IMR-90 (cell line): ENCODE results near the gene NUDCD2. TPM values are rescaled to one million over a fixed set of nuclear protein-coding genes. Genes with fewer than 3 reads are reported as not detected.

Source experiments
- ATAC-seq: fragments of 200-7000 bp; cut with Tn5 transposase; 2 replicates; pipeline ENCODE4 v1.9.1; 2020; ENCODE audit warnings: low read depth, mild to moderate bottlenecking, moderate library complexity
- BruUV-seq: library from RNA; stranded (reverse); fragments of 400-500 nt; replicated peaks from 2 replicates; lab custom pipeline; 2021; lab: Mats Ljungman, UMichigan
- CTCF ChIA-PET: fragments of 300-600 bp; formaldehyde crosslinking; extraction: SDS; loops from one replicate; lab custom pipeline; 2021; ENCODE audit warnings: antibody characterized with exemption; lab: Yijun Ruan, JAX
- POLR2A ChIA-PET: fragments of 300-600 bp; sonication (Branson Sonifier 250); formaldehyde crosslinking; loops from one replicate; lab custom pipeline; 2022; ENCODE audit warnings: antibody characterized with exemption; ENCODE audit not compliant: unreplicated experiment; lab: Charles Lee
- DNase-seq: peaks from one replicate; pipeline ENCODE4 v3.0.0; 2013
- H2AFZ ChIP-seq: replicated peaks from 2 replicates; pipeline ENCODE3; 2013; ENCODE audit warnings: low read length, mild to moderate bottlenecking; ENCODE audit not compliant: poor library complexity
- H2AK5ac ChIP-seq: 2 replicates; pipeline ENCODE4 v1.6.1; 2013; ENCODE audit warnings: low read depth, low read length, inconsistent platforms
- H2AK9ac ChIP-seq: replicated peaks from 2 replicates; pipeline ENCODE3; 2013; ENCODE audit warnings: mild to moderate bottlenecking, low read depth, low read length, moderate library complexity; ENCODE audit not compliant: poor library complexity
- H2BK120ac ChIP-seq: 2 replicates; pipeline ENCODE4 v1.6.1; 2013; ENCODE audit warnings: low read depth, low read length, inconsistent platforms
- H2BK15ac ChIP-seq: 3 replicates; pipeline ENCODE4 v1.6.1; 2013; ENCODE audit warnings: low read depth, low read length, inconsistent platforms
- H2BK20ac ChIP-seq: 2 replicates; pipeline ENCODE4 v1.6.1; 2013; ENCODE audit warnings: low read depth, mild to moderate bottlenecking, inconsistent platforms, low read length, moderate library complexity
- H2BK5ac ChIP-seq: 2 replicates; pipeline ENCODE4 v1.6.1; 2013; ENCODE audit warnings: mild to moderate bottlenecking, low read depth, low read length, inconsistent platforms; ENCODE audit not compliant: poor library complexity, severe bottlenecking
- H3K14ac ChIP-seq: replicated peaks from 2 replicates; pipeline ENCODE4 v1.6.1; 2013; ENCODE audit warnings: low read depth, low read length, inconsistent platforms
- H3K18ac ChIP-seq: 2 replicates; pipeline ENCODE4 v1.6.1; 2013; ENCODE audit warnings: low read depth, low read length, control low read depth
- H3K23ac ChIP-seq: 2 replicates; pipeline ENCODE4 v1.6.1; 2013; ENCODE audit warnings: low read depth, low read length, inconsistent platforms
- H3K27ac ChIP-seq: 2 replicates; pipeline ENCODE4 v1.5.1; 2013; ENCODE audit warnings: mild to moderate bottlenecking, control low read depth, low read length; ENCODE audit not compliant: insufficient read depth
- H3K27me3 ChIP-seq: 2 replicates; pipeline ENCODE4 v1.6.1; 2013; ENCODE audit warnings: low read length; ENCODE audit not compliant: control insufficient read depth, insufficient read depth
- H3K36me3 ChIP-seq: 2 replicates; pipeline ENCODE4 v1.6.1; 2013; ENCODE audit warnings: low read length, mixed read lengths; ENCODE audit not compliant: control insufficient read depth, insufficient read depth
- H3K4ac ChIP-seq: 2 replicates; pipeline ENCODE4 v1.6.1; 2013; ENCODE audit warnings: low read depth, low read length, inconsistent platforms
- H3K4me1 ChIP-seq: 2 replicates; pipeline ENCODE4 v1.6.1; 2013; ENCODE audit warnings: low read length, mixed read lengths; ENCODE audit not compliant: control insufficient read depth, insufficient read depth
- H3K4me2 ChIP-seq: 2 replicates; pipeline ENCODE4 v1.6.1; 2013; ENCODE audit warnings: low read depth, mild to moderate bottlenecking, control low read depth, low read length, moderate library complexity
- H3K4me3 ChIP-seq: 2 replicates; pipeline ENCODE4 v1.5.1; 2013; ENCODE audit warnings: low read depth, mild to moderate bottlenecking, control low read depth, low read length, moderate library complexity; ENCODE audit not compliant: insufficient read depth
- H3K56ac ChIP-seq: 2 replicates; pipeline ENCODE4 v1.6.1; 2013; ENCODE audit warnings: low read length, inconsistent platforms; ENCODE audit not compliant: insufficient read depth; ENCODE audit errors: extremely low read depth
- H3K79me1 ChIP-seq, 2 experiments: 2 replicates each; pipeline ENCODE4 v1.6.1; 2013; ENCODE audit warnings: low read length in 2 of 2, inconsistent platforms in 1 of 2, low read depth in 1 of 2
- H3K9ac ChIP-seq: 2 replicates; pipeline ENCODE4 v1.6.1; 2013; ENCODE audit warnings: low read depth, low read length, control low read depth
- H3K9me1 ChIP-seq: 2 replicates; pipeline ENCODE4 v1.6.1; 2013; ENCODE audit warnings: low read length, inconsistent platforms; ENCODE audit not compliant: insufficient read depth
- H3K9me3 ChIP-seq: 2 replicates; pipeline ENCODE4 v1.6.1; 2013; ENCODE audit warnings: low read length; ENCODE audit not compliant: control insufficient read depth, insufficient read depth
- H4K20me1 ChIP-seq: 2 replicates; pipeline ENCODE4 v1.6.1; 2013; ENCODE audit warnings: low read length, inconsistent platforms; ENCODE audit not compliant: insufficient read depth
- H4K5ac ChIP-seq: 2 replicates; pipeline ENCODE4 v1.6.1; 2013; ENCODE audit warnings: mild to moderate bottlenecking, low read depth, low read length, control low read depth
- H4K8ac ChIP-seq, 2 experiments: 2 replicates each; pipeline ENCODE4 v1.6.1; 2013; ENCODE audit warnings: low read depth in 2 of 2, low read length in 2 of 2, control low read depth in 1 of 2, inconsistent platforms in 1 of 2
- H4K91ac ChIP-seq: 2 replicates; pipeline ENCODE4 v1.6.1; 2013; ENCODE audit warnings: low read depth, low read length, inconsistent platforms; ENCODE audit not compliant: insufficient read depth
- BHLHE40 ChIP-seq: fragments of 150-350 bp; IDR thresholded peaks from 2 replicates; pipeline ENCODE4 v1.6.1; 2016; ENCODE audit warnings: mild to moderate bottlenecking, low read depth, low read length
- CEBPB ChIP-seq: IDR thresholded peaks from 2 replicates; pipeline ENCODE4 v1.6.1; 2012; ENCODE audit warnings: low read depth, low read length, improper control_type of control experiment
- CHD1 ChIP-seq: IDR thresholded peaks from 2 replicates; pipeline ENCODE4 v1.6.1; 2012; ENCODE audit warnings: low read depth, low read length, improper control_type of control experiment
- CTCF ChIP-seq: conservative IDR thresholded peaks from 2 replicates; pipeline ENCODE4 v1.5.1; 2012; ENCODE audit warnings: mild to moderate bottlenecking, low read depth, low read length, improper control_type of control experiment
- ELK1 ChIP-seq: fragments of 150-350 bp; IDR thresholded peaks from 2 replicates; pipeline ENCODE4 v1.6.1; 2016; ENCODE audit warnings: low read depth, mild to moderate bottlenecking, low read length, moderate library complexity, borderline replicate concordance
- FOS ChIP-seq: fragments of 150-350 bp; IDR thresholded peaks from 2 replicates; pipeline ENCODE4 v1.6.1; 2016; ENCODE audit warnings: low read depth, low read length
- MAFK ChIP-seq: IDR thresholded peaks from 2 replicates; pipeline ENCODE4 v1.6.1; 2012; ENCODE audit warnings: low read depth, low read length, improper control_type of control experiment
- MAZ ChIP-seq: IDR thresholded peaks from 2 replicates; pipeline ENCODE4 v1.6.1; 2012; ENCODE audit warnings: low read depth, mild to moderate bottlenecking, low read length, improper control_type of control experiment, moderate library complexity, borderline replicate concordance
- MXI1 ChIP-seq: IDR thresholded peaks from 2 replicates; pipeline ENCODE4 v1.6.1; 2012; ENCODE audit warnings: low read depth, mild to moderate bottlenecking, low read length, moderate library complexity, borderline replicate concordance
- NFE2L2 ChIP-seq: fragments of 150-350 bp; IDR thresholded peaks from 2 replicates; pipeline ENCODE4 v1.6.1; 2016; ENCODE audit warnings: low read depth, mild to moderate bottlenecking, low read length
- POLR2A ChIP-seq: IDR thresholded peaks from 2 replicates; pipeline ENCODE4 v1.6.1; 2012; ENCODE audit warnings: mild to moderate bottlenecking, low read depth, low read length
- RAD21 ChIP-seq: IDR thresholded peaks from 2 replicates; pipeline ENCODE4 v1.6.1; 2012; ENCODE audit warnings: low read length, improper control_type of control experiment
- RCOR1 ChIP-seq: IDR thresholded peaks from 2 replicates; pipeline ENCODE4 v1.6.1; 2012; ENCODE audit warnings: mild to moderate bottlenecking, low read length, improper control_type of control experiment; ENCODE audit not compliant: insufficient replicate concordance
- RFX5 ChIP-seq: IDR thresholded peaks from 2 replicates; pipeline ENCODE4 v1.8.0; 2012; ENCODE audit warnings: low read depth, mild to moderate bottlenecking, low read length, moderate library complexity
- SMC3 ChIP-seq: fragments of 150-350 bp; IDR thresholded peaks from 2 replicates; pipeline ENCODE4 v1.6.1; 2016; ENCODE audit warnings: low read depth, mild to moderate bottlenecking, antibody characterized with exemption, low read length, moderate library complexity
- USF2 ChIP-seq: fragments of 150-350 bp; IDR thresholded peaks from 2 replicates; pipeline ENCODE4 v1.6.1; 2017; ENCODE audit warnings: mild to moderate bottlenecking, antibody characterized with exemption, low read length, low read depth
- WGBS, 2 experiments: methylation state at CpG; one replicate each; pipeline versions ENCODE4 v1.1.5 to v1.1.7; 2013; ENCODE audit warnings: missing lambda C conversion rate in 2 of 2; ENCODE audit not compliant: insufficient read length in 1 of 2; ENCODE audit errors: extremely low coverage in 2 of 2; 5-methylcytosine and 5-hydroxymethylcytosine counted together
- dilution Hi-C: fragments of 300-500 bp; cut with HindIII; formaldehyde crosslinking; loops from one replicate; pipeline ENCODE4 v1.14.3; 2018; ENCODE audit warnings: low sequenced_read_pairs; ENCODE audit not compliant: unreplicated experiment
- in situ Hi-C: fragments of 300-500 bp; cut with MboI; formaldehyde crosslinking; loops from 3 replicates; pipeline ENCODE4 v1.14.3; 2019; ENCODE audit warnings: low sequenced_read_pairs, inconsistent platforms, mixed read lengths
- intact Hi-C: fragments of 100-400 bp; cut with micrococcal nuclease; formaldehyde crosslinking; loops from 2 replicates; pipeline ENCODE4 v1.10.0; 2022
- polyA plus RNA-seq, 3 experiments: library from polyadenylated mRNA; depleted of rRNA; stranded (reverse); fragments of >200 nt; gene quantifications; 2 replicates each; pipeline ENCODE4 v1.2.3, GENCODE V29; 2012; ENCODE audit warnings: low replicate concordance in 1 of 3
- total RNA-seq: library from RNA; depleted of rRNA; stranded (reverse); fragments of >200 nt; gene quantifications from 2 replicates; pipeline ENCODE4 v1.2.3, GENCODE V29; 2012

Gene NUDCD2
- total and polyA plus RNA-seq, 2 of the 4 experiments (the other 2 are of a cell fraction), result 3.0 to 3.5 TPM

GRCh38 chr5:163478982-163479271 lies 19.0 kb upstream of the NUDCD2 start:
- no peak overlapping the region for H3K4ac ChIP-seq
- H4K5ac ChIP-seq, result no peak overlapping the region
- no peak overlapping the region for H3K18ac ChIP-seq
- intact Hi-C loops (no loop called here), in situ Hi-C loops (no loop called here), dilution Hi-C loops (no loop called here)
- no CpG with 5 or more reads among the region's 1 CpG for WGBS, 2 experiments
- ChIA-PET POLR2A (no interaction called here), CTCF (no interaction called here)
- BruUV-seq, result no TSS peak
- H2AK5ac ChIP-seq, result no peak overlapping the region
- peaks cover 3% of the 10 kb centered on the region; the same call in 1 of the 2 replicates for H3K4me1 ChIP-seq
- no peak overlapping the region for H2BK20ac ChIP-seq
- H3K9ac ChIP-seq, result no peak overlapping the region
- no peak overlapping the region for H3K56ac ChIP-seq
- H3K27ac ChIP-seq, result no peak overlapping the region
- no peak overlapping the region for H3K4me2 ChIP-seq
- H2BK5ac ChIP-seq, result no peak overlapping the region
- 0 out of 2 replicates have a peak, but pooled peaks cover 3% of the 10 kb centered on the region for H3K9me1 ChIP-seq
- no peak for DNase-seq
- ATAC-seq, result no peak
- no peak overlapping the region for H3K23ac ChIP-seq
- H3K9me3 ChIP-seq, result no peaks in the 10 kb centered on the region
- H2BK120ac ChIP-seq, result no peak overlapping the region
- H4K8ac ChIP-seq, result no peak overlapping the region
- TF ChIP-seq NFE2L2 (no peak), RCOR1 (no peak), SMC3 (no peak), RAD21 (no peak), ELK1 (no peak), MXI1 (no peak), POLR2A (no peak), CEBPB (no peak), FOS (no peak), CHD1 (no peak), USF2 (no peak), MAFK (no peak), BHLHE40 (no peak), RFX5 (no peak), MAZ (no peak), CTCF (no peak)
- no peaks in the 10 kb centered on the region; the same call in 1 of the 2 replicates for H3K36me3 ChIP-seq
- H2AFZ ChIP-seq, result no peak overlapping the region
- H2AK9ac ChIP-seq, result no peak overlapping the region
- no peak overlapping the region for H2BK15ac ChIP-seq
- no peak overlapping the region for H4K91ac ChIP-seq
- H3K4me3 ChIP-seq, result no peak overlapping the region
- H3K14ac ChIP-seq, result no peak overlapping the region
- no peaks in the 10 kb centered on the region for H4K20me1 ChIP-seq
- H3K79me1 ChIP-seq, result no peaks in the 10 kb centered on the region; a peak in 1 of 4 replicates
- H3K27me3 ChIP-seq, result no peaks in the 10 kb centered on the region
